ENCODE results near the gene SURF2.
A peak's percentile ranks its signal among the peaks of the same experiment; 100 is the strongest.

The SURF2 gene

GRCh38 chr9:133361507-133362092, 5.2 kb downstream of the SURF2 start:
- Histone ChIP-seq H3K36me3 (peaks cover 76% of the 10 kb centered on the region), H3K27me3 (ENCODE audit: insufficient read depth, low read depth, severe bottlenecking) (no peaks in the 10 kb centered on the region), H3K27ac (peak overlapping the region; percentile 68), H3K4me3 (ENCODE audit: low read depth, low read length) (no peak overlapping the region), H3K9me3 (ENCODE audit: severe bottlenecking) (no peaks in the 10 kb centered on the region)
- no peak for DNase-seq
- no peak for TF ChIP-seq CTCF (IDR thresholded peaks at IDR 0.05; ENCODE audit: low read depth, low read length)

GRCh38 chr9:133362359-133363044, 6.2 kb downstream of the SURF2 start:
- TF ChIP-seq CTCF (IDR thresholded peaks at IDR 0.05; ENCODE audit: low read depth, low read length), result no peak
- H3K27ac ChIP-seq, result peak overlapping the region; percentile 68
- H3K27me3 ChIP-seq (ENCODE audit: insufficient read depth, low read depth, severe bottlenecking), result no peaks in the 10 kb centered on the region
- peaks cover 84% of the 10 kb centered on the region for H3K36me3 ChIP-seq
- H3K9me3 ChIP-seq (ENCODE audit: severe bottlenecking), result no peaks in the 10 kb centered on the region
- H3K4me3 ChIP-seq (ENCODE audit: low read depth, low read length), result no peak overlapping the region
- DNase-seq, result no peak

- H3K27me3 ChIP-seq (ENCODE audit: insufficient read depth, low read depth, severe bottlenecking), result no peaks in the 10 kb centered on the region
- no peak overlapping the region for H3K4me3 ChIP-seq (ENCODE audit: low read depth, low read length)
- no peak overlapping the region for H3K27ac ChIP-seq
- no peaks in the 10 kb centered on the region for H3K9me3 ChIP-seq (ENCODE audit: severe bottlenecking)
- TF ChIP-seq CTCF (IDR thresholded peaks at IDR 0.05; ENCODE audit: low read depth, low read length), result no peak
- no peak for DNase-seq
- peaks cover 80% of the 10 kb centered on the region for H3K36me3 ChIP-seq
Observed at GRCh38 chr9:133366435-133366834, 10.1 kb downstream of the SURF2 start.

GRCh38 chr9:133367221-133367620, 10.9 kb downstream of the SURF2 start:
- no peak for DNase-seq
- no peaks in the 10 kb centered on the region for H3K9me3 ChIP-seq (ENCODE audit: severe bottlenecking)
- H3K4me3 ChIP-seq (ENCODE audit: low read depth, low read length), result no peak overlapping the region
- no peaks in the 10 kb centered on the region for H3K27me3 ChIP-seq (ENCODE audit: insufficient read depth, low read depth, severe bottlenecking)
- TF ChIP-seq CTCF (IDR thresholded peaks at IDR 0.05; ENCODE audit: low read depth, low read length), result no peak
- H3K27ac ChIP-seq, result no peak overlapping the region
- peaks cover 74% of the 10 kb centered on the region for H3K36me3 ChIP-seq

- no peaks in the 10 kb centered on the region for H3K9me3 ChIP-seq (ENCODE audit: severe bottlenecking)
- no peak for TF ChIP-seq CTCF (IDR thresholded peaks at IDR 0.05; ENCODE audit: low read depth, low read length)
- no peak for DNase-seq
- H3K4me3 ChIP-seq (ENCODE audit: low read depth, low read length), result no peak overlapping the region
- no peak overlapping the region for H3K27ac ChIP-seq
- H3K27me3 ChIP-seq (ENCODE audit: insufficient read depth, low read depth, severe bottlenecking), result no peaks in the 10 kb centered on the region
- H3K36me3 ChIP-seq, result peaks cover 74% of the 10 kb centered on the region
Observed at GRCh38 chr9:133367778-133368177, 11.4 kb downstream of the SURF2 start.
